H1 (cell line): ENCODE data around the gene CYLD. TPM values are rescaled to one million over a fixed set of nuclear protein-coding genes. Genes with fewer than 3 reads are reported as not detected.

Experiments used
- CTCF ChIA-PET: fragments of 300-600 bp; sonication (Branson Sonifier 250); formaldehyde crosslinking; loops from one replicate; lab custom pipeline; 2021; ENCODE audit not compliant: partially characterized antibody; lab: Charles Lee
- POLR2A ChIA-PET: fragments of 300-600 bp; sonication (Branson Sonifier 250); formaldehyde crosslinking; loops from one replicate; lab custom pipeline; 2021; ENCODE audit warnings: inconsistent platforms; ENCODE audit not compliant: partially characterized antibody; lab: Charles Lee
- DNase-seq, 2 experiments: peaks; one replicate each; pipeline versions ENCODE4 v3.0.0 to v3.0.0-alpha.2; 2010 to 2022; ENCODE audit warnings: low spot score in 2 of 2, low read depth in 1 of 2, mixed read lengths in 1 of 2
- FAIRE-seq: peaks from 2 replicates; lab custom pipeline; 2011; peaks lifted over from hg19 to GRCh38; lab: Jason Lieb, UNC
- H2AFZ ChIP-seq: 2 replicates; pipeline ENCODE4 v1.8.1; 2012; ENCODE audit warnings: low read length, inconsistent platforms
- H2AK5ac ChIP-seq: 2 replicates; pipeline ENCODE4 v1.6.1; 2013; ENCODE audit warnings: low read depth, low read length
- H2BK120ac ChIP-seq: replicated peaks from 2 replicates; pipeline ENCODE3; 2013; ENCODE audit warnings: low read depth, low read length, inconsistent platforms
- H2BK12ac ChIP-seq: 2 replicates; pipeline ENCODE4 v1.6.1; 2013; ENCODE audit warnings: low read depth, low read length
- H2BK15ac ChIP-seq: 2 replicates; pipeline ENCODE4 v1.6.1; 2013; ENCODE audit warnings: low read length
- H2BK20ac ChIP-seq: 2 replicates; pipeline ENCODE4 v1.6.1; 2013; ENCODE audit warnings: low read length
- H2BK5ac ChIP-seq: 2 replicates; pipeline ENCODE4 v1.6.1; 2013; ENCODE audit warnings: low read depth, low read length
- H3K14ac ChIP-seq: 2 replicates; pipeline ENCODE4 v1.6.1; 2013; ENCODE audit warnings: inconsistent platforms; ENCODE audit not compliant: insufficient read length
- H3K18ac ChIP-seq: 2 replicates; pipeline ENCODE4 v1.6.1; 2013; ENCODE audit warnings: low read length; ENCODE audit errors: extremely low read depth
- H3K23ac ChIP-seq: 2 replicates; pipeline ENCODE4 v1.6.1; 2013; ENCODE audit warnings: inconsistent platforms; ENCODE audit not compliant: insufficient read length
- H3K23me2 ChIP-seq: 2 replicates; pipeline ENCODE4 v1.6.1; 2013; ENCODE audit warnings: low read depth, low read length
- H3K27ac ChIP-seq: 2 replicates; pipeline ENCODE4 v1.6.1; 2011; ENCODE audit warnings: low read depth, low read length, inconsistent platforms
- H3K27me3 ChIP-seq, 4 experiments: replicated peaks in 1 of 4; 1 replicate in 1 of 4; 2 replicates in 3 of 4; pipeline versions ENCODE4 v1.6.1 to v1.8.1; 2011 to 2013; ENCODE audit warnings: low read length in 3 of 4, mild to moderate bottlenecking in 3 of 4, inconsistent platforms in 2 of 4, mixed read lengths in 2 of 4, moderate library complexity in 1 of 4; ENCODE audit not compliant: control insufficient read depth in 3 of 4, insufficient read depth in 3 of 4; ENCODE audit errors: extremely low read depth in 1 of 4
- H3K36me3 ChIP-seq, 4 experiments: 2 replicates each; pipeline versions ENCODE4 v1.6.1 to v1.8.1; 2011 to 2013; ENCODE audit warnings: mild to moderate bottlenecking in 4 of 4, low read length in 3 of 4, moderate library complexity in 2 of 4, control low read depth in 1 of 4, inconsistent platforms in 1 of 4; ENCODE audit not compliant: insufficient read depth in 4 of 4, control insufficient read depth in 2 of 4
- H3K4ac ChIP-seq: replicated peaks from 2 replicates; pipeline ENCODE3; 2013; ENCODE audit warnings: low read length, low read depth, mixed read lengths, inconsistent platforms; ENCODE audit not compliant: insufficient read length
- H3K4me1 ChIP-seq, 4 experiments: replicated peaks in 1 of 4; 1 replicate in 1 of 4; 2 replicates in 3 of 4; pipeline versions ENCODE4 v1.6.1 to v1.8.1; 2011 to 2013; ENCODE audit warnings: low read length in 3 of 4, inconsistent platforms in 2 of 4, mixed read lengths in 1 of 4; ENCODE audit not compliant: insufficient read depth in 4 of 4, control insufficient read depth in 3 of 4
- H3K4me2 ChIP-seq, 2 experiments: 2 replicates each; pipeline versions ENCODE4 v1.6.1 to v1.8.1; 2011 to 2013; ENCODE audit warnings: low read depth in 2 of 2, low read length in 2 of 2, control low read depth in 1 of 2, inconsistent platforms in 1 of 2, mild to moderate bottlenecking in 1 of 2; ENCODE audit not compliant: insufficient read depth in 1 of 2
- H3K4me3 ChIP-seq, 4 experiments: fragments of 200-600, 300-600 bp in 1 of 4; sonication (generic), shearing (Covaris generic), sonication (Bioruptor Twin) in 1 of 4; 2 replicates each; pipeline versions ENCODE4 v1.5.1 to v1.8.1; 2011 to 2016; ENCODE audit warnings: low read length in 4 of 4, low read depth in 3 of 4, control low read depth in 2 of 4, inconsistent platforms in 2 of 4, mild to moderate bottlenecking in 2 of 4, mixed read lengths in 1 of 4, moderate library complexity in 1 of 4; ENCODE audit not compliant: insufficient read depth in 2 of 4; ENCODE audit errors: extremely low read depth in 1 of 4
- H3K56ac ChIP-seq: replicated peaks from 2 replicates; pipeline ENCODE3; 2013; ENCODE audit warnings: low read depth, mild to moderate bottlenecking, mixed read lengths, low read length, inconsistent platforms; ENCODE audit not compliant: insufficient read length
- H3K79me1 ChIP-seq: 2 replicates; pipeline ENCODE4 v1.6.1; 2013; ENCODE audit warnings: low read depth, low read length, control low read depth
- H3K79me2 ChIP-seq, 2 experiments: 2 replicates each; pipeline versions ENCODE4 v1.6.1 to v1.8.1; 2012 to 2013; ENCODE audit warnings: low read length in 2 of 2, mild to moderate bottlenecking in 2 of 2, inconsistent platforms in 1 of 2; ENCODE audit not compliant: insufficient read depth in 2 of 2, control insufficient read depth in 1 of 2
- H3K9ac ChIP-seq, 4 experiments: replicated peaks in 1 of 4; 1 replicate in 1 of 4; 2 replicates in 3 of 4; pipeline versions ENCODE4 v1.6.1 to v1.8.1; 2011 to 2013; ENCODE audit warnings: low read depth in 3 of 4, low read length in 3 of 4, control low read depth in 2 of 4, mild to moderate bottlenecking in 2 of 4, moderate library complexity in 2 of 4, inconsistent platforms in 1 of 4; ENCODE audit errors: extremely low read depth in 1 of 4
- H3K9me3 ChIP-seq, 2 experiments: 2 replicates each; pipeline versions ENCODE4 v1.6.1 to v1.8.1; 2012 to 2013; ENCODE audit warnings: mild to moderate bottlenecking in 2 of 2, moderate library complexity in 2 of 2, control low read depth in 1 of 2, inconsistent platforms in 1 of 2, low read depth in 1 of 2, low read length in 1 of 2, mixed read lengths in 1 of 2; ENCODE audit not compliant: insufficient read depth in 2 of 2
- H4K20me1 ChIP-seq, 2 experiments: replicated peaks in 1 of 2; 2 replicates each; pipeline versions ENCODE3 to v1.8.1; 2011 to 2013; ENCODE audit warnings: inconsistent platforms in 2 of 2, low read length in 2 of 2, mild to moderate bottlenecking in 1 of 2; ENCODE audit not compliant: insufficient read depth in 2 of 2, control insufficient read depth in 1 of 2
- H4K5ac ChIP-seq: 2 replicates; pipeline ENCODE4 v1.6.1; 2013; ENCODE audit warnings: low read length, low read depth, mixed read lengths, inconsistent platforms; ENCODE audit not compliant: insufficient read length
- H4K8ac ChIP-seq: 2 replicates; pipeline ENCODE4 v1.8.0; 2013; ENCODE audit warnings: mild to moderate bottlenecking, moderate library complexity, low read length, inconsistent platforms; ENCODE audit not compliant: insufficient read depth; ENCODE audit errors: extremely low read depth
- H4K91ac ChIP-seq: replicated peaks from 2 replicates; pipeline ENCODE3; 2013; ENCODE audit warnings: low read length, mixed read lengths, inconsistent platforms; ENCODE audit not compliant: insufficient read length
- CEBPB ChIP-seq: IDR thresholded peaks from 2 replicates; pipeline ENCODE4 v1.6.1; 2012; ENCODE audit warnings: low read depth, low read length
- CHD2 ChIP-seq: IDR thresholded peaks from 2 replicates; pipeline ENCODE4 v1.6.1; 2012; ENCODE audit warnings: low read length, improper control_type of control experiment
- EZH2 ChIP-seq: fragments of 200-600 bp; sonication (generic); IDR thresholded peaks from 2 replicates; pipeline ENCODE4 v1.7.1; 2012; ENCODE audit warnings: low read depth, mild to moderate bottlenecking, moderate library complexity, low read length, inconsistent platforms; ENCODE audit not compliant: severe bottlenecking
- JUND ChIP-seq: IDR thresholded peaks from 2 replicates; pipeline ENCODE4 v1.6.1; 2011; ENCODE audit warnings: mild to moderate bottlenecking, improper control_type of control experiment, low read length
- RFX5 ChIP-seq: IDR thresholded peaks from 2 replicates; pipeline ENCODE4 v1.6.1; 2011; ENCODE audit warnings: low read depth, low read length, improper control_type of control experiment, borderline replicate concordance
- RNF2 ChIP-seq: fragments of 200-900, 300-1000 bp; sonication (generic); IDR thresholded peaks from 2 replicates; pipeline ENCODE4 v1.7.1; 2016; ENCODE audit warnings: borderline replicate concordance, low read depth, mild to moderate bottlenecking, antibody characterized with exemption, low read length; ENCODE audit not compliant: poor library complexity, severe bottlenecking; ENCODE audit errors: missing control alignments
- RXRA ChIP-seq: IDR thresholded peaks from 2 replicates; pipeline ENCODE4 v1.6.1; 2011; ENCODE audit warnings: low read depth, mild to moderate bottlenecking, low read length, moderate library complexity; ENCODE audit not compliant: insufficient read depth
- SAP30 ChIP-seq: fragments of 300-600 bp; sonication (generic); IDR thresholded peaks from 2 replicates; pipeline ENCODE4 v1.7.1; 2012; ENCODE audit warnings: low read length, moderate library complexity, mild to moderate bottlenecking, inconsistent platforms; ENCODE audit not compliant: insufficient read depth, insufficient replicate concordance
- SUZ12 ChIP-seq: fragments of 200-600 bp; sonication (generic); IDR thresholded peaks from 2 replicates; pipeline ENCODE4 v1.6.1; 2012; ENCODE audit warnings: mild to moderate bottlenecking, inconsistent platforms, low read length, moderate library complexity, mixed read lengths
- TEAD4 ChIP-seq: IDR thresholded peaks from 2 replicates; pipeline ENCODE4 v1.6.1; 2012; ENCODE audit warnings: low read depth, low read length, inconsistent platforms, mixed read lengths
- YY1 ChIP-seq: IDR thresholded peaks from 2 replicates; pipeline ENCODE4 v1.6.1; 2011; ENCODE audit warnings: low read depth, mild to moderate bottlenecking, low read length
- WGBS, 2 experiments: shearing (Covaris generic) in 1 of 2; methylation state at CpG; one replicate each; pipeline versions ENCODE4 v1.1.6 to v1.1.7; 2013 to 2015; ENCODE audit warnings: low lambda C conversion rate in 2 of 2, mixed read lengths in 2 of 2, inconsistent platforms in 1 of 2, low coverage in 1 of 2, missing lambda C conversion rate in 1 of 2; ENCODE audit not compliant: insufficient replicate concordance in 2 of 2, insufficient coverage in 1 of 2, insufficient read length in 1 of 2; ENCODE audit errors: extremely low coverage in 1 of 2, missing lambda C conversion rate in 1 of 2; 5-methylcytosine and 5-hydroxymethylcytosine counted together
- polyA plus RNA-seq, 7 experiments: library from polyadenylated mRNA; depleted of rRNA in 3 of 7; stranded (reverse) in 5 of 7; unstranded in 2 of 7; fragments of >200 nt in 5 of 7; fragments of 200-250 nt in 2 of 7; gene quantifications; 1 replicate in 5 of 7; 2 replicates in 1 of 7; 4 replicates in 1 of 7; pipeline versions ENCODE4 v1.2.1 to v1.2.3, GENCODE V29; 2011 to 2013; ENCODE audit warnings: missing spikeins in 2 of 7, mixed read lengths in 2 of 7
- total RNA-seq: library from RNA; stranded (reverse); fragmentation: NEBNext Ultra II Directional; extraction: Animal tissue kit (Norgen Biotek cat#: 25700); gene quantifications from 2 replicates; pipeline ENCODE4 v1.2.1, GENCODE V29; 2021
- TF ChIP-seq, protein P1 (sequence below), 3 experiments: IDR thresholded peaks; 1 replicate in 2 of 3; 2 replicates in 1 of 3; pipeline versions ENCODE4 v1.5.1 to v1.6.1; 2011; ENCODE audit warnings: low read length in 3 of 3, mild to moderate bottlenecking in 3 of 3, inconsistent platforms in 2 of 3, low read depth in 1 of 3, moderate library complexity in 1 of 3; ENCODE audit not compliant: insufficient read depth in 1 of 3; ENCODE audit errors: control extremely low read depth in 1 of 3

The CYLD gene
- total and polyA plus RNA-seq, 2 of the 8 experiments (the other 6 are each of a cell fraction or from before 2014, with no cell fraction given), result 3.7 to 18.8 TPM

DNA sequence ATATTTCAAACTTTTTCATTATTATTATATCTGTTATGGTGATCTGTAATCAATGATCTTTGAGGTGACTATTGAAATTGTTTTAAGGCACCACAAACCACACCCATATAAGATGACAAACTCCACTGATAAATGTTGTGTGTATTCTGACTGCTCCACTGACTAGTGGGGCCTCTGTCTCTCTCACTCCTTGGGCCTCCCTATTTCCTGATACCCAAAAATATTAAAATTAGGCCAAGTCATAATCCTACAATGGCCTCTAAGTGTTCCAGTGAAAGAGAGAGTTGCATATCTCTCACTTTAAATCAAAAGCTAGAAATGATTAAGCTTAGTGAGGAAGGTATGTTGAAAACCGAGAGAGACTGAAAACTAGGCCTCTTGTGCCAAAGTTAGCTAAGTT, 23.4 kb downstream of the CYLD start:
- no peak overlapping the region for H3K4me2 ChIP-seq
- H3K79me2 ChIP-seq, result no peaks in the 10 kb centered on the region
- H2BK5ac ChIP-seq, result no peak overlapping the region
- WGBS, 2 experiments, result 100% methylated on average over 1 of the region's 1 CpG; no CpG with 5 or more reads in 1 of the 2 experiments
- no peaks in the 10 kb centered on the region; a peak in 1 of 8 replicates for H3K36me3 ChIP-seq
- no peak overlapping the region for H3K9ac ChIP-seq
- H2BK15ac ChIP-seq, result no peak overlapping the region
- no peak overlapping the region for H4K8ac ChIP-seq
- no peak for FAIRE-seq
- H3K79me1 ChIP-seq, result no peaks in the 10 kb centered on the region
- H4K91ac ChIP-seq, result no peak overlapping the region
- DNase-seq, result no peak
- H3K9me3 ChIP-seq, result peaks cover 0 to 4% of the 10 kb centered on the region in 2 experiments; a peak in 2 of 4 replicates
- no peaks in the 10 kb centered on the region for H4K20me1 ChIP-seq
- ChIA-PET POLR2A (no interaction called here), CTCF (interaction anchor here (0.9 to 1.2 kb wide), 2 partner anchors 16 to 97 kb away, joined by 3 to 4 read pairs; no protein-coding TSS in a partner anchor)
- no peak overlapping the region for H3K4ac ChIP-seq
- no peaks in the 10 kb centered on the region for H3K27me3 ChIP-seq
- no peak overlapping the region for H2BK120ac ChIP-seq
- H3K27ac ChIP-seq, result no peak overlapping the region
- no peaks in the 10 kb centered on the region for H3K23me2 ChIP-seq
- H3K4me1 ChIP-seq, result no peaks in the 10 kb centered on the region
- no peak overlapping the region for H3K14ac ChIP-seq
- H4K5ac ChIP-seq, result no peak overlapping the region
- no peak overlapping the region for H2BK20ac ChIP-seq
- H2AK5ac ChIP-seq, result no peak overlapping the region
- H2AFZ ChIP-seq, result no peak overlapping the region
- H3K18ac ChIP-seq, result no peak overlapping the region
- H3K56ac ChIP-seq, result no peak overlapping the region
- no peak overlapping the region for H3K23ac ChIP-seq
- H3K4me3 ChIP-seq, result no peak overlapping the region
- no peak overlapping the region for H2BK12ac ChIP-seq
- TF ChIP-seq CEBPB (no peak), TEAD4 (no peak), RNF2 (no peak), RFX5 (no peak), EZH2 (no peak), SUZ12 (no peak), JUND (no peak), YY1 (no peak), CHD2 (no peak), RXRA (no peak), SAP30 (no peak)
- TF ChIP-seq, protein P1, sequence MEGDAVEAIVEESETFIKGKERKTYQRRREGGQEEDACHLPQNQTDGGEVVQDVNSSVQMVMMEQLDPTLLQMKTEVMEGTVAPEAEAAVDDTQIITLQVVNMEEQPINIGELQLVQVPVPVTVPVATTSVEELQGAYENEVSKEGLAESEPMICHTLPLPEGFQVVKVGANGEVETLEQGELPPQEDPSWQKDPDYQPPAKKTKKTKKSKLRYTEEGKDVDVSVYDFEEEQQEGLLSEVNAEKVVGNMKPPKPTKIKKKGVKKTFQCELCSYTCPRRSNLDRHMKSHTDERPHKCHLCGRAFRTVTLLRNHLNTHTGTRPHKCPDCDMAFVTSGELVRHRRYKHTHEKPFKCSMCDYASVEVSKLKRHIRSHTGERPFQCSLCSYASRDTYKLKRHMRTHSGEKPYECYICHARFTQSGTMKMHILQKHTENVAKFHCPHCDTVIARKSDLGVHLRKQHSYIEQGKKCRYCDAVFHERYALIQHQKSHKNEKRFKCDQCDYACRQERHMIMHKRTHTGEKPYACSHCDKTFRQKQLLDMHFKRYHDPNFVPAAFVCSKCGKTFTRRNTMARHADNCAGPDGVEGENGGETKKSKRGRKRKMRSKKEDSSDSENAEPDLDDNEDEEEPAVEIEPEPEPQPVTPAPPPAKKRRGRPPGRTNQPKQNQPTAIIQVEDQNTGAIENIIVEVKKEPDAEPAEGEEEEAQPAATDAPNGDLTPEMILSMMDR (IDR thresholded peaks at IDR 0.05; ENCODE audit: control extremely low read depth in 1 of 3, insufficient read depth in 1 of 3, low read depth in 1 of 3, low read length in 3 of 3), result no peak
